Measurements from ENCODE around the gene CHTOP.

The CHTOP gene

DNA sequence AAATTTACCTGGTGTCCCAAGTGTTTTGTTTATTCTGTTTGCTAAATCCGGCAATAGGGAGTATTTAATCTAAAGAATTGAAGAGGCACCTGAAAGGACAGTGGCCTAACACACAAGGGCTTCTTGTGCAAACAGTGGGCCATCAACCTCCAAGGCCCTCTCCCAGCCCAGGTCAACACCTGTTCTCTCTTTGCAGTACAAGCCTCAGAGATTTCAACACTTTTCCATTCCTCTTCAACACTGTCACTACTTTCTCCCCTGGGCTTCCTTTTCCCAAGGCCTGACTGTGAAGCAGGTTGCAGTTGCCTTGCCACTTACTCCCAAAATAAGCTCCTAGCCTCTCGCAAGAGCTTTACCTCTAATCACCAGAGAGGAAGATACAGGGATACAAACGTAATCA, 21.5 kb downstream of the CHTOP start:
- TF ChIP-seq, protein P1, sequence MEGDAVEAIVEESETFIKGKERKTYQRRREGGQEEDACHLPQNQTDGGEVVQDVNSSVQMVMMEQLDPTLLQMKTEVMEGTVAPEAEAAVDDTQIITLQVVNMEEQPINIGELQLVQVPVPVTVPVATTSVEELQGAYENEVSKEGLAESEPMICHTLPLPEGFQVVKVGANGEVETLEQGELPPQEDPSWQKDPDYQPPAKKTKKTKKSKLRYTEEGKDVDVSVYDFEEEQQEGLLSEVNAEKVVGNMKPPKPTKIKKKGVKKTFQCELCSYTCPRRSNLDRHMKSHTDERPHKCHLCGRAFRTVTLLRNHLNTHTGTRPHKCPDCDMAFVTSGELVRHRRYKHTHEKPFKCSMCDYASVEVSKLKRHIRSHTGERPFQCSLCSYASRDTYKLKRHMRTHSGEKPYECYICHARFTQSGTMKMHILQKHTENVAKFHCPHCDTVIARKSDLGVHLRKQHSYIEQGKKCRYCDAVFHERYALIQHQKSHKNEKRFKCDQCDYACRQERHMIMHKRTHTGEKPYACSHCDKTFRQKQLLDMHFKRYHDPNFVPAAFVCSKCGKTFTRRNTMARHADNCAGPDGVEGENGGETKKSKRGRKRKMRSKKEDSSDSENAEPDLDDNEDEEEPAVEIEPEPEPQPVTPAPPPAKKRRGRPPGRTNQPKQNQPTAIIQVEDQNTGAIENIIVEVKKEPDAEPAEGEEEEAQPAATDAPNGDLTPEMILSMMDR (IDR thresholded peaks at IDR 0.05; ENCODE audit: low read depth, low read length, missing control alignments): no peak
- no peak for DNase-seq (ENCODE audit: low read depth)
- H3K4me3 ChIP-seq (ENCODE audit: low read depth, low read length): no peak overlapping the region

DNA sequence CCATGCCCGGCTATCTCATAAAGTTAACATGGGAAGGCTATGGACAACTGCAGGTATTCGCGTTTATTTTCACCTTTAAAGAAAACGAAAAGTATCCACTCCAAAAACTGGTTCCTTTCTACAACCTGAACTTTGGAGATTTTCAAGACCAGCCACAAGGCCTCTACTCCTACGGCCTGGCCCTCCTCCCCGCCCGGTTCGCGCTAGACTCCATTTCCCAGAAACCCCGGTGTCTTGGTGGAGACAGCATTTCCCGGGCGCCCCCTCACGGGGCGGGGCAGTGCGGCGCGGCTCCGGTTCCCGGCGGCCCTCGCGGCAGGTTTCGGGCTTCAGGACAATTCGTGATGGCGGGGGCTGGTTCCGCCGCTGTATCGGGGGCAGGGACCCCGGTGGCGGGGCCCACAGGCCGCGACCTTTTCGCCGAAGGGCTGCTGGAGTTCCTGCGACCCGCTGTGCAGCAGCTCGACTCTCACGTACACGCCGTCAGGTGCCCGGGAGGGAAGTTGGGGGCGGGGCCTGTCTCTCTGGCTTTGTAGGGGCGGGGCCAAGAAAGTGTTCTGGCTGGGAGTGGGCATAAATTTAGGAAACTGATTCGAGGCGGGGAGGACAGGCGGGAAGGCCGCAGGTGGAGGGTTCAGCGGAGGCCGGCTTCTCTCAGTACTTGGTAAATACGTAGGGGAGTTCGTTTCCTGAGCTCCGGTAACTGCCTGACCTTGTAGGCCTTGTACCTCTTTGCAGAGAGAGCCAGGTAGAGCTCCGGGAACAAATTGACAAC, 24.7 kb downstream of the CHTOP start, which contains the start of gene SNAPIN:
SNAPIN (plus strand) TSS at position 304 of the 775 bp plus-strand sequence; CDS start at position 345, 41 bp downstream.
- TF ChIP-seq, protein P1 (IDR thresholded peaks at IDR 0.05; ENCODE audit: low read depth, low read length, missing control alignments): peak; percentile 8
- H3K4me3 ChIP-seq (ENCODE audit: low read depth, low read length): peak within 1 kb of the TSS; percentile 70
- peak; percentile 57 for DNase-seq (ENCODE audit: low read depth)

DNA sequence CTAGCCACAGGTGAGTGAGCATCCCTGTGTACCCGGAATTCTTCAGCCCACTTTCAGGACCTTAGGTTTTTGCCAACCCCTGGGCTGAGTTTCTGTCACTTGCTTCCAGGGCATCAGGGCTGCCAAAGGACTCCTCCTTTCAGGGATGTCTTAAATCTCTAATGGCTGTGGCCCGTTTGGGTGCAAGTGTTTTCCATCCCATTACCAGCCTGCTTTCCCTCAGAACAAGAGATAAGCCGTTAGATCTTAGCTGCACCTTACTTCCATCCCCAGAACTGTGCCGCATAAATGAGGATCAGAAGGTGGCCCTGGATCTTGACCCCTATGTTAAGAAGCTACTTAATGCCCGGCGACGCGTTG, 25.3 kb downstream of the CHTOP start:
- TF ChIP-seq, protein P1 (IDR thresholded peaks at IDR 0.05; ENCODE audit: low read depth, low read length, missing control alignments): no peak
- DNase-seq (ENCODE audit: low read depth): no peak
- H3K4me3 ChIP-seq (ENCODE audit: low read depth, low read length): peak overlapping the region; percentile 70

DNA sequence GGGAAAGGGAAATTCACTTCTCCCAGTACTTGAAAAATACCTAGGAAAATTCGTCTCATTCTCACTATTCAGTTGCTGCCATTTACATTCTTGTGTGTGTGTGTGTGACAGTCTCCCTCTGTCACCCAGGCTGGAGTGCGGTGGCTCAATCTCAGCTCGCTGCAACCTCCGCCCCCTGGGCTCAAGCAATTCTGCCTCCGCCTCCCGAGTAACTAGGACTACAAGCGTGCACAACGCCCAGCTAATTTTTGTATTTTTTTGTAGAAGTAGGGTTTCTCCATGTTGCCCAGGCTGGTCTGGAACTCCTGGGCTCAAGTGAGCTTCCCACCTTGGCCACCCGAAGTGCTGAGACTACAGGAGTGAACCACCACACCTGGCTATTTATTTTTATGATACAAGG, 25.8 kb downstream of the CHTOP start:
- peak overlapping the region; percentile 70; the same call in 1 of the 2 replicates for H3K4me3 ChIP-seq (ENCODE audit: low read depth, low read length)

DNA sequence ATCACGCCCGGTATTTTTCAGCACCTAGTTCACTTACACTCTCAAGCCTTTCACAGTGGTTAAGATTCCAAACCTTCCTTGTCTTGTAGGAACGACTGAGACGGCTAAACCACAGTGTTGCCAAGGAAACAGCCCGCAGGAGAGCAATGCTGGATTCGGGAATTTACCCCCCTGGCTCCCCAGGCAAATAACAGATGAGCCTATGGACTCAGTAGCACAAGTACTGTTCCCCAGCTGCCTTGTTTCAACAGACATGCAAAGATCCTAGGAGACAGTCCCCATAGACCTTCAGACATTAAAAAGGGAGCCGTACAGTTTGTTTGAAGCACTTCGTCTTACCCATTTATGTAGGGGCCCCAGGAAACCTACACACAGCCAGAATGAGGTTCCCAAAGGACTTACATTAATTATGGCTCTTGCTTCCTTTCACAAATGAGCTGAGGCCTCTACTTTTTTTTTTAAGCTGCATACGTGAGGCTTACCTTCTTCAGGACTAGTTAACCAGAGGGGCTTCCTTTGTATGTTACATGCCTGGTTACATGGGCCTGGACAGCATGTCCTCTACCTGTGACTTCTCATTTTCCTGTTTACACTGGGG, 27.3 kb downstream of the CHTOP start:
- DNase-seq (ENCODE audit: low read depth): no peak
- TF ChIP-seq, protein P1 (IDR thresholded peaks at IDR 0.05; ENCODE audit: low read depth, low read length, missing control alignments): no peak
- no peak overlapping the region for H3K4me3 ChIP-seq (ENCODE audit: low read depth, low read length)

More for the DNA sequence above, 25.8 kb downstream of the CHTOP start:
- TF ChIP-seq, protein P1 (IDR thresholded peaks at IDR 0.05; ENCODE audit: low read depth, low read length, missing control alignments): no peak
- no peak for DNase-seq (ENCODE audit: low read depth)

DNA sequence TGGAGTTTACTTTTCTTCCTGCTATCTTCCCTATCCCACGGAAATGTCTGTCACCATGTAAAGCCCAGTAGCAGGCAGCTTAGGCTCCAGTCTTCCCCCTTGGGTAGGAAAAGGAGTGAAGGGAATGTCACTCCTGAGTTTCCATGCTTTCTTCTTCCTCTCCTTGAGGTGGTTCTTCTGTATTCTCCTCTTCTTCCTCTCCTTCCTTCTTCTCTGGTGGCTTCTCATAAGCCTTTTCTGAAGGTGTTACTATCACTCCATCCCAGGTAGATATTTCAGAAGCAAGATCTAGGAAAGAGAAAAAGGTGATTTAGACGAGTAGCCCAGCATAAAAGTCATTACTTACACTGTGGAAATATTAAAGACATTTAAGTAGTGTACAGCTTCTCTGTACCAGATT, 28.4 kb downstream of the CHTOP start:
- DNase-seq (ENCODE audit: low read depth): no peak
- TF ChIP-seq, protein P1 (IDR thresholded peaks at IDR 0.05; ENCODE audit: low read depth, low read length, missing control alignments): no peak
- no peak overlapping the region for H3K4me3 ChIP-seq (ENCODE audit: low read depth, low read length)

Data from GM12864 (cell line).